Measurements from ENCODE around the gene ACTL10. TPM values are rescaled to one million over a fixed set of nuclear protein-coding genes. Genes with fewer than 3 reads are reported as not detected.

ACTL10 gene
- total RNA-seq, 1 experiment from 2014 or later: 0.85 TPM

GRCh38 chr20:33693741-33694638 is 27.2 kb downstream of the ACTL10 start:
- intact Hi-C loops (cut with micrococcal nuclease; ENCODE audit: unreplicated experiment): no loop called here
- no peak overlapping the region for H3K4me3 ChIP-seq
- H3K4me2 ChIP-seq: no peak overlapping the region
- H3K4me1 ChIP-seq (replicated peaks; ENCODE audit: insufficient read depth): peaks cover 9% of the 10 kb centered on the region
- H3F3A ChIP-seq (ENCODE audit: insufficient read depth, low read depth): no peaks in the 10 kb centered on the region
- TF ChIP-seq, protein P1, sequence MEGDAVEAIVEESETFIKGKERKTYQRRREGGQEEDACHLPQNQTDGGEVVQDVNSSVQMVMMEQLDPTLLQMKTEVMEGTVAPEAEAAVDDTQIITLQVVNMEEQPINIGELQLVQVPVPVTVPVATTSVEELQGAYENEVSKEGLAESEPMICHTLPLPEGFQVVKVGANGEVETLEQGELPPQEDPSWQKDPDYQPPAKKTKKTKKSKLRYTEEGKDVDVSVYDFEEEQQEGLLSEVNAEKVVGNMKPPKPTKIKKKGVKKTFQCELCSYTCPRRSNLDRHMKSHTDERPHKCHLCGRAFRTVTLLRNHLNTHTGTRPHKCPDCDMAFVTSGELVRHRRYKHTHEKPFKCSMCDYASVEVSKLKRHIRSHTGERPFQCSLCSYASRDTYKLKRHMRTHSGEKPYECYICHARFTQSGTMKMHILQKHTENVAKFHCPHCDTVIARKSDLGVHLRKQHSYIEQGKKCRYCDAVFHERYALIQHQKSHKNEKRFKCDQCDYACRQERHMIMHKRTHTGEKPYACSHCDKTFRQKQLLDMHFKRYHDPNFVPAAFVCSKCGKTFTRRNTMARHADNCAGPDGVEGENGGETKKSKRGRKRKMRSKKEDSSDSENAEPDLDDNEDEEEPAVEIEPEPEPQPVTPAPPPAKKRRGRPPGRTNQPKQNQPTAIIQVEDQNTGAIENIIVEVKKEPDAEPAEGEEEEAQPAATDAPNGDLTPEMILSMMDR (conservative IDR thresholded peaks at IDR 0.05): no peak
- no peak for TF ChIP-seq EZH2 (IDR thresholded peaks at IDR 0.05; ENCODE audit: low read depth)
- CTCF ChIA-PET: no interaction called here
- no peaks in the 10 kb centered on the region for H4K20me1 ChIP-seq (ENCODE audit: insufficient read depth)
- no peak overlapping the region for H2AFZ ChIP-seq
- no TSS peak for BruUV-seq (replicated peaks)
- POLR2A ChIA-PET (ENCODE audit: unreplicated experiment): no interaction called here
- H3K27me3 ChIP-seq (ENCODE audit: insufficient read depth, low read depth): no peaks in the 10 kb centered on the region
- H3K27ac ChIP-seq: no peak overlapping the region
- H3K9me3 ChIP-seq (ENCODE audit: insufficient read depth, low read depth): no peaks in the 10 kb centered on the region
- no peaks in the 10 kb centered on the region for H3K36me3 ChIP-seq (ENCODE audit: low read depth)
- DNase-seq: peak in 1 of 2 experiments; percentile 34
- H3K79me2 ChIP-seq (ENCODE audit: low read depth): no peaks in the 10 kb centered on the region
- no peaks in the 10 kb centered on the region for H3K9me2 ChIP-seq (ENCODE audit: insufficient read depth)

- ChIA-PET POLR2A (ENCODE audit: unreplicated experiment) (interaction anchor here (0.6 kb wide), 1 partner anchor 16 kb away, joined by 21 read pairs; no protein-coding TSS in a partner anchor), CTCF (no interaction called here)
- Histone ChIP-seq H3K4me3 (no peak overlapping the region), H3K27me3 (ENCODE audit: insufficient read depth, low read depth) (no peaks in the 10 kb centered on the region), H3K4me2 (no peak overlapping the region), H4K20me1 (ENCODE audit: insufficient read depth) (no peaks in the 10 kb centered on the region), H3K36me3 (ENCODE audit: low read depth) (no peaks in the 10 kb centered on the region), H3K79me2 (ENCODE audit: low read depth) (no peaks in the 10 kb centered on the region), H3K27ac (no peak overlapping the region), H3K4me1 (replicated peaks; ENCODE audit: insufficient read depth) (peaks cover 9% of the 10 kb centered on the region), H3K9me2 (ENCODE audit: insufficient read depth) (no peaks in the 10 kb centered on the region), H2AFZ (no peak overlapping the region), H3F3A (ENCODE audit: insufficient read depth, low read depth) (no peaks in the 10 kb centered on the region), H3K9me3 (ENCODE audit: insufficient read depth, low read depth) (no peaks in the 10 kb centered on the region)
- intact Hi-C loops (cut with micrococcal nuclease; ENCODE audit: unreplicated experiment): no loop called here
- TF ChIP-seq, protein P1 (conservative IDR thresholded peaks at IDR 0.05): no peak
- TF ChIP-seq EZH2 (IDR thresholded peaks at IDR 0.05; ENCODE audit: low read depth): no peak
- DNase-seq: no peak
- no TSS peak for BruUV-seq (replicated peaks)
These were observed 27.9 kb downstream of the ACTL10 start for GRCh38 chr20:33694639-33695012.

- ChIA-PET CTCF (no interaction called here), POLR2A (ENCODE audit: unreplicated experiment) (no interaction called here)
These were observed 29.7 kb downstream of the ACTL10 start for GRCh38 chr20:33696448-33696847.

More at GRCh38 chr20:33696448-33696847, 29.7 kb downstream of the ACTL10 start:
- H3K36me3 ChIP-seq (ENCODE audit: low read depth): no peaks in the 10 kb centered on the region
- no peaks in the 10 kb centered on the region for H3K9me3 ChIP-seq (ENCODE audit: insufficient read depth, low read depth)
- no peaks in the 10 kb centered on the region for H3K4me1 ChIP-seq (replicated peaks; ENCODE audit: insufficient read depth)
- no TSS peak for BruUV-seq (replicated peaks)
- H3K4me3 ChIP-seq: no peak overlapping the region
- H4K20me1 ChIP-seq (ENCODE audit: insufficient read depth): no peaks in the 10 kb centered on the region
- no peak overlapping the region for H2AFZ ChIP-seq
- H3K27me3 ChIP-seq (ENCODE audit: insufficient read depth, low read depth): no peaks in the 10 kb centered on the region
- H3K9me2 ChIP-seq (ENCODE audit: insufficient read depth): no peaks in the 10 kb centered on the region
- DNase-seq: no peak
- H3F3A ChIP-seq (ENCODE audit: insufficient read depth, low read depth): no peaks in the 10 kb centered on the region
- no peaks in the 10 kb centered on the region for H3K79me2 ChIP-seq (ENCODE audit: low read depth)
- H3K4me2 ChIP-seq: no peak overlapping the region
- intact Hi-C loops (cut with micrococcal nuclease; ENCODE audit: unreplicated experiment): no loop called here
- no peak overlapping the region for H3K27ac ChIP-seq
- no peak for TF ChIP-seq EZH2 (IDR thresholded peaks at IDR 0.05; ENCODE audit: low read depth)
- TF ChIP-seq, protein P1 (conservative IDR thresholded peaks at IDR 0.05): no peak
